HepG2 (cell line): Measurements from ENCODE around the gene CITED4. TPM values are rescaled to one million over a fixed set of nuclear protein-coding genes. Genes with fewer than 3 reads are reported as not detected.
A peak's percentile ranks its signal among the peaks of the same experiment; 100 is the strongest.

Experiments used
- ATF3 ChIP-seq: sonication (generic); formaldehyde crosslinking; IDR thresholded peaks from 2 replicates; pipeline ENCODE4 v1.4.0; 2020; ENCODE audit warnings: missing genetic modification reagents
- BCLAF1 ChIP-seq: fragments of 450-650 bp; IDR thresholded peaks from 2 replicates; pipeline ENCODE4 v1.6.1; 2017; ENCODE audit warnings: mild to moderate bottlenecking
- CHD4 ChIP-seq: fragments of 200-600 bp; sonication (generic); IDR thresholded peaks from 2 replicates; pipeline ENCODE4 v1.7.0; 2017; ENCODE audit warnings: mild to moderate bottlenecking, low read length, borderline replicate concordance
- DPF2 ChIP-seq: sonication (generic); formaldehyde crosslinking; IDR thresholded peaks from 2 replicates; pipeline ENCODE4 v1.4.0; 2020; ENCODE audit warnings: mild to moderate bottlenecking, low read depth, missing genetic modification reagents, borderline replicate concordance
- E2F5 ChIP-seq: sonication (generic); formaldehyde crosslinking; conservative IDR thresholded peaks from 2 replicates; pipeline ENCODE4 v1.4.0; 2020; ENCODE audit warnings: missing genetic modification reagents
- ETV6 ChIP-seq: sonication (generic); formaldehyde crosslinking; conservative IDR thresholded peaks from 2 replicates; pipeline ENCODE4 v1.4.0; 2020; ENCODE audit warnings: missing genetic modification reagents
- FOXP4 ChIP-seq: sonication (generic); formaldehyde crosslinking; IDR thresholded peaks from 2 replicates; pipeline ENCODE4 v1.4.0; 2020; ENCODE audit warnings: missing genetic modification reagents
- HNF4A ChIP-seq: sonication (generic); formaldehyde crosslinking; IDR thresholded peaks from 2 replicates; pipeline ENCODE4 v1.4.0; 2020; ENCODE audit warnings: missing genetic modification reagents
- NCOA2 ChIP-seq: sonication (generic); formaldehyde crosslinking; IDR thresholded peaks from 2 replicates; pipeline ENCODE4 v1.8.0; 2022; ENCODE audit warnings: inconsistent platforms
- NFIC ChIP-seq: IDR thresholded peaks from 2 replicates; pipeline ENCODE4 v1.6.1; 2012; ENCODE audit warnings: mild to moderate bottlenecking, low read length, inconsistent platforms
- PHB2 ChIP-seq: fragments of 450-650 bp; IDR thresholded peaks from 2 replicates; pipeline ENCODE4 v1.6.1; 2018; ENCODE audit not compliant: partially characterized antibody
- POLR2G ChIP-seq: fragments of 200-400 bp; formaldehyde crosslinking; IDR thresholded peaks from 2 replicates; pipeline ENCODE4 v1.6.1; 2018; ENCODE audit warnings: mild to moderate bottlenecking, low read depth, low read length, moderate library complexity
- RFXANK ChIP-seq: IDR thresholded peaks from 2 replicates; pipeline ENCODE4 v1.6.1; 2016
- SCMH1 ChIP-seq: sonication (generic); formaldehyde crosslinking; IDR thresholded peaks from 2 replicates; pipeline ENCODE4 v1.9.0; 2021; ENCODE audit warnings: missing genetic modification reagents, mild to moderate bottlenecking, borderline replicate concordance
- SRSF4 ChIP-seq: fragments of 200-400 bp; formaldehyde crosslinking; IDR thresholded peaks from one replicate; pipeline ENCODE4 v1.6.1; 2018; ENCODE audit warnings: mild to moderate bottlenecking, low read depth, low read length, moderate library complexity; ENCODE audit not compliant: poor library complexity, severe bottlenecking
- TAF1 ChIP-seq: sonication (generic); formaldehyde crosslinking; IDR thresholded peaks from 2 replicates; pipeline ENCODE4 v1.4.0; 2020; ENCODE audit warnings: missing genetic modification reagents
- TBX3 ChIP-seq: fragments of 450-650 bp; IDR thresholded peaks from 2 replicates; pipeline ENCODE4 v1.6.1; 2017; ENCODE audit warnings: antibody characterized with exemption, mild to moderate bottlenecking, inconsistent platforms, borderline replicate concordance
- TCF7L2 ChIP-seq: IDR thresholded peaks from 2 replicates; pipeline ENCODE4 v1.6.1; 2011; ENCODE audit warnings: mild to moderate bottlenecking, low read depth, low read length, moderate library complexity
- U2AF1 ChIP-seq: fragments of 200-400 bp; formaldehyde crosslinking; optimal IDR thresholded peaks from 2 replicates; pipeline ENCODE3; 2017; ENCODE audit warnings: mild to moderate bottlenecking, low read depth, low read length
- ZNF234 ChIP-seq: sonication (generic); formaldehyde crosslinking; conservative IDR thresholded peaks from 2 replicates; pipeline ENCODE4 v1.5.1; 2020; ENCODE audit warnings: mild to moderate bottlenecking, missing genetic modification reagents
- ZNF674 ChIP-seq: sonication (generic); formaldehyde crosslinking; IDR thresholded peaks from 2 replicates; pipeline ENCODE4 v1.5.0; 2020; ENCODE audit warnings: low read depth, mild to moderate bottlenecking, missing genetic modification reagents
- ZNF709 ChIP-seq: sonication (generic); formaldehyde crosslinking; IDR thresholded peaks from 2 replicates; pipeline ENCODE4 v1.5.0; 2020; ENCODE audit warnings: mild to moderate bottlenecking, missing genetic modification reagents
- ZNF766 ChIP-seq: sonication (generic); formaldehyde crosslinking; IDR thresholded peaks from 2 replicates; pipeline ENCODE4 v1.5.0; 2020; ENCODE audit warnings: missing genetic modification reagents, borderline replicate concordance
- ZNF792 ChIP-seq: IDR thresholded peaks from 2 replicates; pipeline ENCODE4 v1.6.1; 2016
- ZSCAN20 ChIP-seq: sonication (generic); formaldehyde crosslinking; IDR thresholded peaks from 2 replicates; pipeline ENCODE4 v1.4.0; 2020; ENCODE audit warnings: missing genetic modification reagents, mild to moderate bottlenecking, borderline replicate concordance
- ZSCAN22 ChIP-seq: sonication (generic); formaldehyde crosslinking; IDR thresholded peaks from 2 replicates; pipeline ENCODE4 v1.4.0; 2020; ENCODE audit warnings: mild to moderate bottlenecking, missing genetic modification reagents
- polyA plus RNA-seq, 8 experiments: library from polyadenylated mRNA; depleted of rRNA in 3 of 8; stranded (reverse) in 7 of 8; unstranded in 1 of 8; fragments of >200 nt; fragmentation: Illumina TruSeq in 4 of 8; extraction: Trizol in 4 of 8; gene quantifications; 2 replicates each; pipeline versions ENCODE4 v1.2.1 to v1.2.3, GENCODE V29; 2011 to 2016; ENCODE audit warnings: low read depth in 4 of 8, missing spikeins in 1 of 8, mixed read lengths in 1 of 8; ENCODE audit not compliant: insufficient read depth in 1 of 8
- total RNA-seq, 5 experiments: library from RNA; depleted of rRNA; stranded (reverse); fragments of >200 nt; fragmentation: Illumina TruSeq; extraction: Trizol; gene quantifications; 2 replicates each; pipeline ENCODE4 v1.2.3, GENCODE V29; 2016; ENCODE audit warnings: low read depth in 1 of 5

The CITED4 gene
- total and polyA plus RNA-seq, 2 of the 13 experiments (the other 11 are each of a cell fraction or from before 2014, with no cell fraction given), result 1.5 to 9.9 TPM

GRCh38 chr1:40862008-40862863 is at the start of gene CITED4 (continued):
- TF ChIP-seq ZNF792 (CRISPR knock-in tag), result no peak; the same call in 1 of the 2 replicates
- peak; percentile 54; the same call in 1 of the 2 replicates for TF ChIP-seq ZSCAN20 (CRISPR knock-in tag)
- TF ChIP-seq SCMH1 (CRISPR knock-in tag), result no peak
- 0 out of 2 replicates have a peak, but pooled peaks have one; percentile 32 for TF ChIP-seq ZNF766 (CRISPR knock-in tag)
- TF ChIP-seq ZSCAN22 (CRISPR knock-in tag), result no peak
- no peak for TF ChIP-seq SRSF4
- no peak for TF ChIP-seq ETV6 (CRISPR knock-in tag)
- no peak for TF ChIP-seq CHD4
- peak; percentile 92 for TF ChIP-seq POLR2G
- TF ChIP-seq ZNF674, result no peak
- no peak for TF ChIP-seq TBX3
- no peak for TF ChIP-seq ATF3
- no peak for TF ChIP-seq U2AF1
- TF ChIP-seq TCF7L2, result no peak
- no peak for TF ChIP-seq PHB2
- TF ChIP-seq NFIC, result no peak
- TF ChIP-seq FOXP4 (CRISPR knock-in tag), result 0 out of 2 replicates have a peak, but pooled peaks have one; percentile 24
- no peak for TF ChIP-seq BCLAF1
- TF ChIP-seq ZNF234 (CRISPR knock-in tag), result no peak
- peak; percentile 88; the same call in 1 of the 2 replicates for TF ChIP-seq TAF1
- peak; percentile 67; the same call in 1 of the 2 replicates for TF ChIP-seq ZNF709 (CRISPR knock-in tag)
- TF ChIP-seq HNF4A, result no peak
- TF ChIP-seq DPF2 (CRISPR knock-in tag), result no peak
- TF ChIP-seq RFXANK, result no peak
- TF ChIP-seq E2F5 (CRISPR knock-in tag), result no peak
- no peak for TF ChIP-seq NCOA2 (CRISPR knock-in tag)
